ENCODE results near the gene CCDC177. TPM values are rescaled to one million over a fixed set of nuclear protein-coding genes. Genes with fewer than 3 reads are reported as not detected.

Gene CCDC177
- 1 to 10 TPM; 2.0 to 2.4 TPM for total RNA-seq
- 1 to 10 TPM; 4.3 to 4.8 TPM for polyA plus RNA-seq (ENCODE audit: insufficient read length in 2 of 2)
- long read RNA-seq, donor 1, full-length matches to known transcripts: 3 of 3 reads
- long read RNA-seq, donor 1, partial matches to known transcripts: 0 of 3 reads
- long read RNA-seq, donor 1, other reads (novel, unspliced or antisense): 0 of 3 reads
- long read RNA-seq, donor 2: 0 reads
- long read RNA-seq, donor 3: 0 reads
- long read RNA-seq, donor 4: 0 reads

DNA sequence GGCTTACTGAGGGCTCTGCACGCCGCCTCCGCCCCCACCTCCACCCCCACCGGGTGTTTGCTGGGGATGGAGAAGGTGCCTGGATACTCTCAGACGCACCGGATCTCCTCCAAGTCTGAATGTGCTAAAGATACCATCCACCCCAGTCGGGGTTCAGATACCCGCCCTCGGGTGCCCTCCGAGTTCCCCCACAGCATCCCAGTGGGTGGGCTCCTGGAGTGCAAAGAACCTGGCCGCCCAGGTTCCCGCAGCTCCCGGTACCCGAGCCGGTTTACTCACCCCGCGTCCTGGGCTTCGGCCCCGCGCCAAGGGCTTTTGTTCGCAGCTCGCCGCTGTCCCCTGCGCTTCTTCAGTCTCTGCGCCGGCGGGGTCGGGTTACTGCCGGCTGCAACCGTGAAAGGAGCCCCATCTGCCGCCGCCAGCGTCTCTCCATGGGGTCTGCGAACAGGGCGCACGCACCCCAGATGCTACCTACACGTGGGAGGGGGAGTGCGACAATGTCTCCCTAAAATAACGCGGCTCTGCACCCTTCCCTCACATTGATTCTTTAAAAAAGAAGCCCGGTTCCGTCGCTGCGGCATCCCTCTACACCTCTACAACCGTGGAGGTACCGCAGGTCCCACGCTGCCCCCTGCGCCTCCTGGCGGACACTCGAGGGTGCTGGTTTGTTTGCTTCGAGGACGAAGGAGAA, at the start of gene CCDC177:
Gene CCDC177, minus strand, starts transcription at position 609 of the 691 bp plus-strand sequence. CDS start 1,249 bp downstream, outside the sequence.
- Histone ChIP-seq H3K4me3 (ENCODE audit: low read depth, low read length) (peak within 1 kb of the TSS; percentile 36), H3K27ac (ENCODE audit: low read depth, low read length) (peak within 1 kb of the TSS; percentile 4), H3K4me1 (ENCODE audit: control insufficient read depth, insufficient read depth, low read length) (peaks cover 32% of the 10 kb centered on the region), H3K27me3 (ENCODE audit: control insufficient read depth, insufficient read depth, low read length) (peaks cover 33% of the 10 kb centered on the region), H3K36me3 (ENCODE audit: control insufficient read depth, insufficient read depth, low read length) (peaks cover 22% of the 10 kb centered on the region), H3K9me3 (ENCODE audit: control insufficient read depth, insufficient read depth, low read length) (no peaks in the 10 kb centered on the region)
- WGBS (ENCODE audit: insufficient coverage): under 1% methylated on average over 33 of the region's 52 CpGs
- DNase-seq (ENCODE audit: low read depth in 4 of 6, low spot score in 6 of 6): peak in 5 of 6 donors; percentile 58 to 96 (median 70)

DNA sequence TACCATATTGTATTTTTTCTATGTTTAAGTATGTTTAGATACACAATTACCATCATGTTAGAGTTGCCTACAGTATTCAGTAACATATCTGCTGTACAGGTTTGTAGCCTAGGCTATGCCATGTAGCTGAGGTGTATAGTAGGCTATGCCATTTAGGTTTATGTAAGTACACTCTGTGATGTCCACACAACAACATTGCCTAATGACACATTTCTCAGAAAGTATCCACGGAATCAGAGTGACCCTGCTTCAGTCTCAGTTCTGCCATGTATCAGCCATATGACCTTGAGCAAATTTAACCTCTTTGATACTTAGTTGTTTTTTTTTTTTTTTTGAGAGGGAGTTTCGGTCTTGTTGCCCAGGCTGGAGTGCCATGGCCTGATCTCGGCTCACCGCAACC, 49.5 kb upstream of the CCDC177 start:
- Histone ChIP-seq H3K4me3 (ENCODE audit: low read depth, low read length) (no peak overlapping the region), H3K36me3 (ENCODE audit: control insufficient read depth, insufficient read depth, low read length) (no peaks in the 10 kb centered on the region), H3K27ac (ENCODE audit: low read depth, low read length) (no peak overlapping the region), H3K27me3 (ENCODE audit: control insufficient read depth, insufficient read depth, low read length) (no peaks in the 10 kb centered on the region), H3K9me3 (ENCODE audit: control insufficient read depth, insufficient read depth, low read length) (no peaks in the 10 kb centered on the region), H3K4me1 (ENCODE audit: control insufficient read depth, insufficient read depth, low read length) (peaks cover 6% of the 10 kb centered on the region)
- WGBS (ENCODE audit: insufficient coverage): no CpG with 5 or more reads among the region's 4 CpGs
- DNase-seq (ENCODE audit: low read depth in 4 of 6, low spot score in 6 of 6): no peak

DNA sequence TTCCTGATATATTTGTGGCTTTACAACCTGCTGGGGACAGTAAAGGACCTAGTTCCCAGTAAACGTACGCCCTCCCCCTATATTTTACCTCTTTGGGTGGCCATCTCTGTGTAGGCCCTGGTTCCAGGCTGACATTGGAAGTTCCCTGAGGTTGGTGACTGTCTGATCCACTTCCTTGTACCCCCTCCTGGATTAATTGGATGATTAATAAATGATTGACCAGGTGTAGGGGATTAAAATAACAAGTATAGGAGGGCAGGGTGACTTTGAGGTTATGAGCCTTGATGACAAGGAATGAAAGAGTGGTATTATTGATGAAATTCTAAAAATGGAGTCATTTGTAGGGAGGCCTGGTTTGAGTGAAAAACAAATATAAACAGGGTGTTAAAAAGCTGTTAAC, 46.3 kb upstream of the CCDC177 start:
- no peaks in the 10 kb centered on the region for H3K9me3 ChIP-seq (ENCODE audit: control insufficient read depth, insufficient read depth, low read length)
- peaks cover 2% of the 10 kb centered on the region for H3K4me1 ChIP-seq (ENCODE audit: control insufficient read depth, insufficient read depth, low read length)
- no peak overlapping the region for H3K4me3 ChIP-seq (ENCODE audit: low read depth, low read length)
- DNase-seq (ENCODE audit: low read depth in 4 of 6, low spot score in 6 of 6): no peak
- H3K27me3 ChIP-seq (ENCODE audit: control insufficient read depth, insufficient read depth, low read length): no peaks in the 10 kb centered on the region
- H3K36me3 ChIP-seq (ENCODE audit: control insufficient read depth, insufficient read depth, low read length): no peaks in the 10 kb centered on the region
- no peak overlapping the region for H3K27ac ChIP-seq (ENCODE audit: low read depth, low read length)
- WGBS (ENCODE audit: insufficient coverage): no CpG with 5 or more reads among the region's 2 CpGs

GRCh38 chr14:69620211-69620611, 45.5 kb upstream of the CCDC177 start:
- H3K9me3 ChIP-seq (ENCODE audit: control insufficient read depth, insufficient read depth, low read length): no peaks in the 10 kb centered on the region
- no peak overlapping the region for H3K4me3 ChIP-seq (ENCODE audit: low read depth, low read length)
- no peaks in the 10 kb centered on the region for H3K36me3 ChIP-seq (ENCODE audit: control insufficient read depth, insufficient read depth, low read length)
- no peak for DNase-seq (ENCODE audit: low read depth in 4 of 6, low spot score in 6 of 6)
- no peaks in the 10 kb centered on the region for H3K27me3 ChIP-seq (ENCODE audit: control insufficient read depth, insufficient read depth, low read length)
- H3K27ac ChIP-seq (ENCODE audit: low read depth, low read length): no peak overlapping the region
- peaks cover 4% of the 10 kb centered on the region for H3K4me1 ChIP-seq (ENCODE audit: control insufficient read depth, insufficient read depth, low read length)
- WGBS (ENCODE audit: insufficient coverage): 100% methylated on average over 2 of the region's 5 CpGs

- Histone ChIP-seq H3K4me1 (ENCODE audit: control insufficient read depth, insufficient read depth, low read length) (peaks cover 10% of the 10 kb centered on the region), H3K4me3 (ENCODE audit: low read depth, low read length) (no peak overlapping the region)
Observed at GRCh38 chr14:69619012-69619411, 44.3 kb upstream of the CCDC177 start.

DNA sequence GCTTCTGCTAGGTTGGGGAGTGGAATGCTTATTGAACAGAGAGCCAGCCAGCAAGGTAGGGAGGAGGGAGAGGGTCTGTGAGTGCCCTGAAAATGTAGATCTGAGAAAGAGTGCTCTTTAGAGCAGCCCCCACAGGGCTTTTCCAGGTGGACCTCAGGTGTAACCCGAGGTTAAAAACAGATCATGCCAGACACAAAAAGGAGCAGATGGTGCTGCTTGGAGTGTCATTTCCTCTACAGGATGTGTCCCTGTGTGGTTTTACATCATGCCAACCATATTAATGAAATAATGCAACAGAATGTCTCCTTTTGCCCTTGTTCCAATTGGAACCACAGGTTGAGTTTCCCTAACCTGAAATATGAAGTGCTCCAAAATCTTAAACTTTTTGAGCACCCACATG, 43.1 kb upstream of the CCDC177 start:
- H3K4me3 ChIP-seq (ENCODE audit: low read depth, low read length): no peak overlapping the region
- no peak for DNase-seq (ENCODE audit: low read depth in 4 of 6, low spot score in 6 of 6)
- no peaks in the 10 kb centered on the region for H3K27me3 ChIP-seq (ENCODE audit: control insufficient read depth, insufficient read depth, low read length)
- no peak overlapping the region for H3K27ac ChIP-seq (ENCODE audit: low read depth, low read length)
- no peaks in the 10 kb centered on the region for H3K36me3 ChIP-seq (ENCODE audit: control insufficient read depth, insufficient read depth, low read length)
- WGBS (ENCODE audit: insufficient coverage): no CpG with 5 or more reads among the region's 1 CpG
- peaks cover 15% of the 10 kb centered on the region for H3K4me1 ChIP-seq (ENCODE audit: control insufficient read depth, insufficient read depth, low read length)
- H3K9me3 ChIP-seq (ENCODE audit: control insufficient read depth, insufficient read depth, low read length): no peaks in the 10 kb centered on the region

More at GRCh38 chr14:69619012-69619411, 44.3 kb upstream of the CCDC177 start:
- H3K27me3 ChIP-seq (ENCODE audit: control insufficient read depth, insufficient read depth, low read length): no peaks in the 10 kb centered on the region
- no peak overlapping the region for H3K27ac ChIP-seq (ENCODE audit: low read depth, low read length)
- no CpG with 5 or more reads among the region's 4 CpGs for WGBS (ENCODE audit: insufficient coverage)
- no peaks in the 10 kb centered on the region for H3K36me3 ChIP-seq (ENCODE audit: control insufficient read depth, insufficient read depth, low read length)
- no peaks in the 10 kb centered on the region for H3K9me3 ChIP-seq (ENCODE audit: control insufficient read depth, insufficient read depth, low read length)
- no peak for DNase-seq (ENCODE audit: low read depth in 4 of 6, low spot score in 6 of 6)

DNA sequence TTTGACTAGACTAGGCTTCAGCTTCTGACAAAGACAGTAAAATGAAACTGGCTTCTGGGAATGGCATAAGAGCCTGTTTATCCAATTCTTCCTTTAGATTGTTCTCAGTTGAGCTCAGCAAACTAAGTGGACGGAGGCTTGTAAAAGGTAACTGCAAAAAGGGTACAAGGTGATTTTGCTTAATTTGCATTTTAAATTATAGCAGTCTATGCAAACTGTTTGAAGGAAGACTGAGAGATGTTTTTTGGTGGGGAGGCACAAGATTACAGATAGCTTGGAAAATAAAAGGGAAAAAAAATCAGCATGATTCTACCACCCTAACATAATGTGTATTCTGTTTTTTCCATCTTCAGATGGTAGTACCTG, 41.7 kb upstream of the CCDC177 start:
- H3K4me3 ChIP-seq (ENCODE audit: low read depth, low read length): no peak overlapping the region
- H3K9me3 ChIP-seq (ENCODE audit: control insufficient read depth, insufficient read depth, low read length): no peaks in the 10 kb centered on the region
- no peak for DNase-seq (ENCODE audit: low read depth in 4 of 6, low spot score in 6 of 6)
- H3K36me3 ChIP-seq (ENCODE audit: control insufficient read depth, insufficient read depth, low read length): no peaks in the 10 kb centered on the region
- peaks cover 15% of the 10 kb centered on the region for H3K4me1 ChIP-seq (ENCODE audit: control insufficient read depth, insufficient read depth, low read length)
- H3K27me3 ChIP-seq (ENCODE audit: control insufficient read depth, insufficient read depth, low read length): no peaks in the 10 kb centered on the region
- no CpG with 5 or more reads among the region's 1 CpG for WGBS (ENCODE audit: insufficient coverage)
- H3K27ac ChIP-seq (ENCODE audit: low read depth, low read length): peak overlapping the region; percentile 75

GRCh38 chr14:69615496-69616407, 41.1 kb upstream of the CCDC177 start:
- Histone ChIP-seq H3K36me3 (ENCODE audit: control insufficient read depth, insufficient read depth, low read length) (no peaks in the 10 kb centered on the region), H3K27me3 (ENCODE audit: control insufficient read depth, insufficient read depth, low read length) (no peaks in the 10 kb centered on the region), H3K4me1 (ENCODE audit: control insufficient read depth, insufficient read depth, low read length) (peaks cover 17% of the 10 kb centered on the region), H3K9me3 (ENCODE audit: control insufficient read depth, insufficient read depth, low read length) (no peaks in the 10 kb centered on the region), H3K4me3 (ENCODE audit: low read depth, low read length) (no peak overlapping the region), H3K27ac (ENCODE audit: low read depth, low read length) (peak overlapping the region; percentile 75)
- whole genome bisulfite sequencing (ENCODE audit: insufficient coverage): 33% methylated on average over 7 of the region's 9 CpGs
- DNase-seq (ENCODE audit: low read depth in 4 of 6, low spot score in 6 of 6): peak in 2 of 6 donors; percentile 55 to 69

GRCh38 chr14:69615121-69615495, 40.4 kb upstream of the CCDC177 start:
- no peak for DNase-seq (ENCODE audit: low read depth in 4 of 6, low spot score in 6 of 6)
- peaks cover 23% of the 10 kb centered on the region for H3K4me1 ChIP-seq (ENCODE audit: control insufficient read depth, insufficient read depth, low read length)
- no peaks in the 10 kb centered on the region for H3K9me3 ChIP-seq (ENCODE audit: control insufficient read depth, insufficient read depth, low read length)
- no peaks in the 10 kb centered on the region for H3K36me3 ChIP-seq (ENCODE audit: control insufficient read depth, insufficient read depth, low read length)
- 52% methylated on average over 2 of the region's 5 CpGs for WGBS (ENCODE audit: insufficient coverage)
- peak overlapping the region; percentile 75 for H3K27ac ChIP-seq (ENCODE audit: low read depth, low read length)
- no peaks in the 10 kb centered on the region for H3K27me3 ChIP-seq (ENCODE audit: control insufficient read depth, insufficient read depth, low read length)
- H3K4me3 ChIP-seq (ENCODE audit: low read depth, low read length): no peak overlapping the region
